ENCODE data around the gene KRT28.
"Not testable (repeated sequence)": the region's sequence is repeated elsewhere in the genome, so short reads cannot be mapped to it uniquely, and the experiment has no call there.

Gene KRT28

GRCh38 chr17:40778461-40778860 lies 21.3 kb downstream of the KRT28 start:
- DNase-seq = no peak

- no peak for DNase-seq
Observed at GRCh38 chr17:40777971-40778370, 21.8 kb downstream of the KRT28 start.

GRCh38 chr17:40777459-40777858 lies 22.3 kb downstream of the KRT28 start:
- DNase-seq = no peak

- no peak for DNase-seq
Observed at GRCh38 chr17:40775945-40776344, 23.8 kb downstream of the KRT28 start.

- no peak for DNase-seq
Observed at GRCh38 chr17:40772101-40772500, 27.7 kb downstream of the KRT28 start, which contains the start of gene KRT26. Gene KRT26, minus strand, starts transcription at chr17:40772201. Its CDS starts 88 bp downstream, at chr17:40772113.

- no peak for DNase-seq
Observed at GRCh38 chr17:40765657-40766056, 34.1 kb downstream of the KRT28 start.

GRCh38 chr17:40763752-40764151 lies 36.0 kb downstream of the KRT28 start:
- no peak for DNase-seq

- no peak for DNase-seq
Observed at GRCh38 chr17:40760105-40761016, 39.4 kb downstream of the KRT28 start.

GRCh38 chr17:40755231-40755630 lies 44.5 kb downstream of the KRT28 start, which contains the start of gene KRT25:
Gene KRT25, minus strand, starts transcription at chr17:40755331. Its CDS starts 60 bp downstream, at chr17:40755271.
- DNase-seq = no peak

GRCh38 chr17:40753804-40754203 lies 46.0 kb downstream of the KRT28 start:
- DNase-seq = no peak

GRCh38 chr17:40751065-40751464 lies 48.7 kb downstream of the KRT28 start:
- DNase-seq = no peak

- no peak for DNase-seq
Observed at GRCh38 chr17:40750391-40750790, 49.4 kb downstream of the KRT28 start.

GRCh38 chr17:40748666-40749065 lies 51.1 kb downstream of the KRT28 start:
- not testable (repeated sequence) for DNase-seq

Measured in stimulated activated CD4-positive, alpha-beta T cell treated with anti-CD3 and anti-CD28 coated beads, Interleukin-1b, Interleukin-23, amount 100 ng/mL, for 48 hours (primary cell).